Glomerular visceral epithelial cell (primary cell): ENCODE results near the gene PLXNC1.

Experiments used
- DNase-seq: peaks from one replicate; pipeline ENCODE4 v3.0.0-alpha.2; 2016; ENCODE audit errors: extremely low spot score

The PLXNC1 gene

GRCh38 chr12:94180558-94181296 is 32.4 kb downstream of the PLXNC1 start:
- DNase-seq: no peak

GRCh38 chr12:94182986-94183707 is 34.8 kb downstream of the PLXNC1 start:
- no peak for DNase-seq

- DNase-seq: no peak
Observed at GRCh38 chr12:94183708-94184379, 35.5 kb downstream of the PLXNC1 start.

- no peak for DNase-seq
Observed at GRCh38 chr12:94184995-94185719, 36.8 kb downstream of the PLXNC1 start.

GRCh38 chr12:94185801-94186200 is 37.4 kb downstream of the PLXNC1 start:
- DNase-seq: no peak

GRCh38 chr12:94186278-94187241 is 38.2 kb downstream of the PLXNC1 start:
- DNase-seq: no peak

- no peak for DNase-seq
Observed at GRCh38 chr12:94187361-94187760, 39.0 kb downstream of the PLXNC1 start.

- no peak for DNase-seq
Observed at GRCh38 chr12:94190623-94191022, 42.2 kb downstream of the PLXNC1 start.

- no peak for DNase-seq
Observed at GRCh38 chr12:94191023-94191422, 42.6 kb downstream of the PLXNC1 start.

GRCh38 chr12:94191811-94192210 is 43.4 kb downstream of the PLXNC1 start:
- DNase-seq: no peak

- DNase-seq: no peak
Observed at GRCh38 chr12:94192506-94192905, 44.1 kb downstream of the PLXNC1 start.

- DNase-seq: no peak
Observed at GRCh38 chr12:94193168-94193567, 44.8 kb downstream of the PLXNC1 start.

GRCh38 chr12:94195483-94195882 is 47.1 kb downstream of the PLXNC1 start:
- DNase-seq: no peak

- DNase-seq: no peak
Observed at GRCh38 chr12:94198469-94198868, 50.1 kb downstream of the PLXNC1 start.

GRCh38 chr12:94198872-94199271 is 50.5 kb downstream of the PLXNC1 start:
- no peak for DNase-seq

GRCh38 chr12:94200069-94200468 is 51.7 kb downstream of the PLXNC1 start:
- DNase-seq: no peak

GRCh38 chr12:94200695-94201094 is 52.3 kb downstream of the PLXNC1 start:
- DNase-seq: no peak

GRCh38 chr12:94202245-94203180 is 54.1 kb downstream of the PLXNC1 start:
- no peak for DNase-seq

- no peak for DNase-seq
Observed at GRCh38 chr12:94203181-94203546, 54.8 kb downstream of the PLXNC1 start.

- no peak for DNase-seq
Observed at GRCh38 chr12:94203796-94204195, 55.4 kb downstream of the PLXNC1 start.
